IMR-90 (cell line): ENCODE data around the gene EGFR.

Experiments used
- BHLHE40 ChIP-seq: fragments of 150-350 bp; IDR thresholded peaks from 2 replicates; pipeline ENCODE4 v1.6.1; 2016; ENCODE audit warnings: mild to moderate bottlenecking, low read depth, low read length
- CTCF ChIP-seq: conservative IDR thresholded peaks from 2 replicates; pipeline ENCODE4 v1.5.1; 2012; ENCODE audit warnings: mild to moderate bottlenecking, low read depth, low read length, improper control_type of control experiment
- FOS ChIP-seq: fragments of 150-350 bp; IDR thresholded peaks from 2 replicates; pipeline ENCODE4 v1.6.1; 2016; ENCODE audit warnings: low read depth, low read length
- MAFK ChIP-seq: IDR thresholded peaks from 2 replicates; pipeline ENCODE4 v1.6.1; 2012; ENCODE audit warnings: low read depth, low read length, improper control_type of control experiment
- MXI1 ChIP-seq: IDR thresholded peaks from 2 replicates; pipeline ENCODE4 v1.6.1; 2012; ENCODE audit warnings: low read depth, mild to moderate bottlenecking, low read length, moderate library complexity, borderline replicate concordance
- POLR2A ChIP-seq: IDR thresholded peaks from 2 replicates; pipeline ENCODE4 v1.6.1; 2012; ENCODE audit warnings: mild to moderate bottlenecking, low read depth, low read length
- RAD21 ChIP-seq: IDR thresholded peaks from 2 replicates; pipeline ENCODE4 v1.6.1; 2012; ENCODE audit warnings: low read length, improper control_type of control experiment
- RCOR1 ChIP-seq: IDR thresholded peaks from 2 replicates; pipeline ENCODE4 v1.6.1; 2012; ENCODE audit warnings: mild to moderate bottlenecking, low read length, improper control_type of control experiment; ENCODE audit not compliant: insufficient replicate concordance
- RFX5 ChIP-seq: IDR thresholded peaks from 2 replicates; pipeline ENCODE4 v1.8.0; 2012; ENCODE audit warnings: low read depth, mild to moderate bottlenecking, low read length, moderate library complexity
- SMC3 ChIP-seq: fragments of 150-350 bp; IDR thresholded peaks from 2 replicates; pipeline ENCODE4 v1.6.1; 2016; ENCODE audit warnings: low read depth, mild to moderate bottlenecking, antibody characterized with exemption, low read length, moderate library complexity
- TF ChIP-seq, protein P1 (sequence below): fragments of 150-350 bp; IDR thresholded peaks from 2 replicates; pipeline ENCODE4 v1.6.1; 2016; ENCODE audit warnings: low read depth, mild to moderate bottlenecking, low read length, moderate library complexity, borderline replicate concordance
- TF ChIP-seq, protein P2 (sequence below): fragments of 150-350 bp; IDR thresholded peaks from 2 replicates; pipeline ENCODE4 v1.6.1; 2017; ENCODE audit warnings: mild to moderate bottlenecking, antibody characterized with exemption, low read length, low read depth

DNA sequence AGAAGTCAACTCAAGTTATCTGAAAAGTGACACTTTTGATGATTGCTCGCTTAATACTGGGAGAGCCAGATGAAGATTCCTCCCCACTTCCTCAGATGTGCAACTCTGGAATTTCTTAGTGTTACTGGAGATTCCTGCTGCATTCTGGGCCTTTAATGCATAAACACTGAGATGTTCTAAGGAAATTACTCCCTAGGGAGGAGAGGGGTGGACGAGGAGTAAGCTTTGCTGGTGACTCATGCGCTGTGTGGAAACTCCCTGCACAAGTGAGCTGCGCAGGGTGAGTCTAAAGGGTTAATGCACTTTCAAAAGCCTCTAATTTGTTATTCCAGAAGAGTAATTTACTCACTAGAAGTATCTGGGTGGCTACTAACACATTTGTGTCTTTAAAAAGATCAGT, 46.3 kb downstream of the EGFR start:
- TF ChIP-seq MAFK (0 out of 2 replicates have a peak, but pooled peaks have one; percentile 13), CTCF (no peak), RCOR1 (no peak), POLR2A (no peak; the same call in 1 of the 2 replicates), MXI1 (no peak), BHLHE40 (peak; percentile 75), FOS (peak; percentile 94), RFX5 (no peak), SMC3 (0 out of 2 replicates have a peak, but pooled peaks have one; percentile 9), RAD21 (peak; percentile 33; the same call in 1 of the 2 replicates)
- TF ChIP-seq, protein P1, sequence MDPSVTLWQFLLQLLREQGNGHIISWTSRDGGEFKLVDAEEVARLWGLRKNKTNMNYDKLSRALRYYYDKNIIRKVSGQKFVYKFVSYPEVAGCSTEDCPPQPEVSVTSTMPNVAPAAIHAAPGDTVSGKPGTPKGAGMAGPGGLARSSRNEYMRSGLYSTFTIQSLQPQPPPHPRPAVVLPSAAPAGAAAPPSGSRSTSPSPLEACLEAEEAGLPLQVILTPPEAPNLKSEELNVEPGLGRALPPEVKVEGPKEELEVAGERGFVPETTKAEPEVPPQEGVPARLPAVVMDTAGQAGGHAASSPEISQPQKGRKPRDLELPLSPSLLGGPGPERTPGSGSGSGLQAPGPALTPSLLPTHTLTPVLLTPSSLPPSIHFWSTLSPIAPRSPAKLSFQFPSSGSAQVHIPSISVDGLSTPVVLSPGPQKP: no peak
- TF ChIP-seq, protein P2, sequence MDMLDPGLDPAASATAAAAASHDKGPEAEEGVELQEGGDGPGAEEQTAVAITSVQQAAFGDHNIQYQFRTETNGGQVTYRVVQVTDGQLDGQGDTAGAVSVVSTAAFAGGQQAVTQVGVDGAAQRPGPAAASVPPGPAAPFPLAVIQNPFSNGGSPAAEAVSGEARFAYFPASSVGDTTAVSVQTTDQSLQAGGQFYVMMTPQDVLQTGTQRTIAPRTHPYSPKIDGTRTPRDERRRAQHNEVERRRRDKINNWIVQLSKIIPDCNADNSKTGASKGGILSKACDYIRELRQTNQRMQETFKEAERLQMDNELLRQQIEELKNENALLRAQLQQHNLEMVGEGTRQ: no peak
